H1 (cell line): ENCODE measurements around the gene PPP1R13B.

Experiments used
- BRCA1 ChIP-seq: IDR thresholded peaks from 2 replicates; pipeline ENCODE4 v1.6.1; 2012; ENCODE audit warnings: low read depth, low read length, improper control_type of control experiment
- EP300 ChIP-seq, 2 experiments: IDR thresholded peaks; 1 replicate in 1 of 2; 2 replicates in 1 of 2; pipeline ENCODE4 v1.6.1; 2011 to 2012; ENCODE audit warnings: low read depth in 2 of 2, low read length in 2 of 2, mild to moderate bottlenecking in 2 of 2, borderline replicate concordance in 1 of 2, inconsistent platforms in 1 of 2, moderate library complexity in 1 of 2
- FOSL1 ChIP-seq: IDR thresholded peaks from 2 replicates; pipeline ENCODE4 v1.6.1; 2011; ENCODE audit warnings: mild to moderate bottlenecking, low read depth, low read length, moderate library complexity; ENCODE audit not compliant: insufficient read depth
- MAFK ChIP-seq: IDR thresholded peaks from 2 replicates; pipeline ENCODE4 v1.6.1; 2012; ENCODE audit warnings: low read depth, mild to moderate bottlenecking, improper control_type of control experiment, low read length
- POLR2AphosphoS5 ChIP-seq: IDR thresholded peaks from 2 replicates; pipeline ENCODE4 v1.6.1; 2011; ENCODE audit warnings: low read depth, low read length
- RAD21 ChIP-seq, 2 experiments: IDR thresholded peaks in 1 of 2; conservative IDR thresholded peaks in 1 of 2; 2 replicates each; pipeline ENCODE4 v1.6.1; 2011; ENCODE audit warnings: low read depth in 2 of 2, low read length in 2 of 2, improper control_type of control experiment in 1 of 2, inconsistent platforms in 1 of 2, mild to moderate bottlenecking in 1 of 2, moderate library complexity in 1 of 2
- SIN3A ChIP-seq, 2 experiments: IDR thresholded peaks in 1 of 2; conservative IDR thresholded peaks in 1 of 2; 2 replicates each; pipeline ENCODE4 v1.6.1; 2011 to 2012; ENCODE audit warnings: low read length in 2 of 2, improper control_type of control experiment in 1 of 2, low read depth in 1 of 2, mild to moderate bottlenecking in 1 of 2
- SUZ12 ChIP-seq: fragments of 200-600 bp; sonication (generic); IDR thresholded peaks from 2 replicates; pipeline ENCODE4 v1.6.1; 2012; ENCODE audit warnings: mild to moderate bottlenecking, inconsistent platforms, low read length, moderate library complexity, mixed read lengths
- TBP ChIP-seq: IDR thresholded peaks from 2 replicates; pipeline ENCODE4 v1.6.1; 2011; ENCODE audit warnings: low read depth, low read length, improper control_type of control experiment
- TF ChIP-seq, protein P1 (sequence below), 3 experiments: IDR thresholded peaks; 1 replicate in 2 of 3; 2 replicates in 1 of 3; pipeline versions ENCODE4 v1.5.1 to v1.6.1; 2011; ENCODE audit warnings: low read length in 3 of 3, mild to moderate bottlenecking in 3 of 3, inconsistent platforms in 2 of 3, low read depth in 1 of 3, moderate library complexity in 1 of 3; ENCODE audit not compliant: insufficient read depth in 1 of 3; ENCODE audit errors: control extremely low read depth in 1 of 3
- TF ChIP-seq, protein P2 (sequence below): IDR thresholded peaks from 2 replicates; pipeline ENCODE4 v1.6.1; 2011; ENCODE audit warnings: low read length, improper control_type of control experiment

DNA sequence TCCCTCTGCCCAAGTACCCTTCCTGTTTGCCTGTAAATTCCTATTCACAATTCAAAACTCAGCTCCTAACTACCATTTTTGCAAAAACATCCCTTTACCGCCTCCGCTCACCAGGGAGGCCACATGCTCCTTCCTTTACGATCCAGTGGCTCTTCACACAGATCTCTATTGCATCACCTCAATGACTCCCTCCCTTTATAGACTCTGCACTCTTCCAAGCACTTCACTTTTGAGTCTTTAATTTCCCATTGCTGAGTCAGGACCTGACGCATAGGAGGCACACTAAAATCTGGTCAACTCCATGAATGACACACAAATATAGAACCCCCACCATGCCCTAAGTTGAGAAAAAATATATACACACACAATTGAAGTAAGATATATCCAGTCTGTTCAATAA is 45.9 kb downstream of the PPP1R13B start:
- TF ChIP-seq SIN3A (conservative IDR thresholded peaks at IDR 0.05 in 1 of 2, IDR thresholded peaks at IDR 0.05 in 1 of 2; ENCODE audit: low read depth in 1 of 2, low read length in 2 of 2), result no peak
- TF ChIP-seq, protein P1, sequence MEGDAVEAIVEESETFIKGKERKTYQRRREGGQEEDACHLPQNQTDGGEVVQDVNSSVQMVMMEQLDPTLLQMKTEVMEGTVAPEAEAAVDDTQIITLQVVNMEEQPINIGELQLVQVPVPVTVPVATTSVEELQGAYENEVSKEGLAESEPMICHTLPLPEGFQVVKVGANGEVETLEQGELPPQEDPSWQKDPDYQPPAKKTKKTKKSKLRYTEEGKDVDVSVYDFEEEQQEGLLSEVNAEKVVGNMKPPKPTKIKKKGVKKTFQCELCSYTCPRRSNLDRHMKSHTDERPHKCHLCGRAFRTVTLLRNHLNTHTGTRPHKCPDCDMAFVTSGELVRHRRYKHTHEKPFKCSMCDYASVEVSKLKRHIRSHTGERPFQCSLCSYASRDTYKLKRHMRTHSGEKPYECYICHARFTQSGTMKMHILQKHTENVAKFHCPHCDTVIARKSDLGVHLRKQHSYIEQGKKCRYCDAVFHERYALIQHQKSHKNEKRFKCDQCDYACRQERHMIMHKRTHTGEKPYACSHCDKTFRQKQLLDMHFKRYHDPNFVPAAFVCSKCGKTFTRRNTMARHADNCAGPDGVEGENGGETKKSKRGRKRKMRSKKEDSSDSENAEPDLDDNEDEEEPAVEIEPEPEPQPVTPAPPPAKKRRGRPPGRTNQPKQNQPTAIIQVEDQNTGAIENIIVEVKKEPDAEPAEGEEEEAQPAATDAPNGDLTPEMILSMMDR (IDR thresholded peaks at IDR 0.05; ENCODE audit: control extremely low read depth in 1 of 3, insufficient read depth in 1 of 3, low read depth in 1 of 3, low read length in 3 of 3), result no peak
- no peak for TF ChIP-seq EP300 (IDR thresholded peaks at IDR 0.05; ENCODE audit: borderline replicate concordance in 1 of 2, low read depth in 2 of 2, low read length in 2 of 2)
- no peak for TF ChIP-seq FOSL1
- no peak for TF ChIP-seq SUZ12
- TF ChIP-seq RAD21 (IDR thresholded peaks at IDR 0.05 in 1 of 2, conservative IDR thresholded peaks at IDR 0.05 in 1 of 2; ENCODE audit: low read depth in 2 of 2, low read length in 2 of 2), result no peak
- no peak for TF ChIP-seq BRCA1
- TF ChIP-seq TBP, result no peak
- TF ChIP-seq, protein P2, sequence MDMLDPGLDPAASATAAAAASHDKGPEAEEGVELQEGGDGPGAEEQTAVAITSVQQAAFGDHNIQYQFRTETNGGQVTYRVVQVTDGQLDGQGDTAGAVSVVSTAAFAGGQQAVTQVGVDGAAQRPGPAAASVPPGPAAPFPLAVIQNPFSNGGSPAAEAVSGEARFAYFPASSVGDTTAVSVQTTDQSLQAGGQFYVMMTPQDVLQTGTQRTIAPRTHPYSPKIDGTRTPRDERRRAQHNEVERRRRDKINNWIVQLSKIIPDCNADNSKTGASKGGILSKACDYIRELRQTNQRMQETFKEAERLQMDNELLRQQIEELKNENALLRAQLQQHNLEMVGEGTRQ, result no peak
- TF ChIP-seq MAFK, result no peak
- TF ChIP-seq POLR2AphosphoS5, result no peak
